Posterior cingulate gyrus (tissue), 11 donors: ENCODE data around the gene TCEAL8.
A peak's percentile ranks its signal among the peaks of the same experiment; 100 is the strongest.
"Not testable (repeated sequence)": the region's sequence is repeated elsewhere in the genome, so short reads cannot be mapped to it uniquely, and the experiment has no call there.

ENCODE experiments used
- DNase-seq, 10 donors: peaks; one replicate each; pipeline versions ENCODE4 v3.0.0 to v3.0.0-alpha.2; 2020 to 2021; ENCODE audit warnings: mixed read lengths in 3 of 10
- intact Hi-C: fragments of 100-400 bp; cut with DNase I; formaldehyde crosslinking; loops from one replicate; pipeline ENCODE4 v1.15.1; 2023

TCEAL8 gene, protein sequence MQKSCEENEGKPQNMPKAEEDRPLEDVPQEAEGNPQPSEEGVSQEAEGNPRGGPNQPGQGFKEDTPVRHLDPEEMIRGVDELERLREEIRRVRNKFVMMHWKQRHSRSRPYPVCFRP

DNA sequence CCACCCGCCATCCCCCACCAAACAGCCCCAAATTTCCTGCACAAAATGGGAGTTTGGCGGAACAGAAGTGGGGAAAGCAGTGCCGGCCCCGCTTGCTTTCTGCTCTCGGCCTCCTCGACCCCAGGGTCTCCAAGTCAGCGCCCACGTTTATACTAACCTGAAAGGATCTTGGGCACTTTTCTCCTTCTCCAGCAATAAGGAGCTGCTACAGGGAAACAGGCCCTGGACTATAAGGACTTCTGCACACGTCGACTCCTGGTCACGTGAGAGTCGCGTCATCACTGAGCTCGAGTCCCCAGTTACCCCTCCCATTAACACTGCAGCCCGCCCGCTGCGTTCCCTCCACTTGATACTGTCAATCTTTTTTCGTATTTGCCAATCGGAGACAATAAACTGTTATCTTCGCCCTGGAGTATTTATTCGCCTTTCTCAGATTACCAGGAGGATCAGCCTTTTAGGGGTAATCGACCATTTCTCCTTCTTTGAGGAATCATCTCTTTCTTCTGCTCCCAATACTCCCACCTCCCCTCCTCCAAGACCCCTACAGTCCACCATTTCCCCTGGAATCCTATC lies at the start of gene TCEAL8:
Gene TCEAL8, minus strand, starts transcription at position 235 of the 573 bp plus-strand sequence. CDS start 1,176 bp downstream, outside the sequence.
- peak; percentile 69 to 97 (median 84) for DNase-seq
- intact Hi-C loops = loop anchor here (5.0 kb wide), 1 partner anchor 43 kb away; no protein-coding TSS in a partner anchor

- no peak for DNase-seq
- intact Hi-C loops = no loop called here
These were observed 49.8 kb upstream of the TCEAL8 start for GRCh38 chrX:103304705-103305104.

- no peak for DNase-seq
- intact Hi-C loops = no loop called here
These were observed 38.2 kb upstream of the TCEAL8 start for GRCh38 chrX:103293118-103293517.

DNA sequence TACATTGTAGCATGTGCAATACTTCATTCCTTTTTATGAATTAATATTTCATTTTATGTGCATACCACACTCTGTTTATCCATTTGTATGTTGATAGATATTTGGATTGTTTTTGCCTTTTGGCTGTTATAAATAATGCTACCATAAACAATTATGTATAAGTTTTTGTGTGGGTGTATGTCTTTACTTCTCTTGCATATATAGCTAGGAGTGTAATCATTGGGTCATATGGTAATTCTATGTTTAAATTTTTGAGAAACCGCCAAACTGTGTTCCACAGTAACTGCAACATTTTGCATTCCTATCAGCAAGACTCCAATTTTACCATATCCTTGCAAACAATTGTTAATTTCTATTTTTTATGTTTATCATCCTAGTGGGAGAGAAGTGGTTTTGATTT lies 24.7 kb upstream of the TCEAL8 start:
- intact Hi-C loops = no loop called here
- no peak for DNase-seq

GRCh38 chrX:103276581-103277002 lies 21.6 kb upstream of the TCEAL8 start, which contains the start of gene TCEAL5:
Gene TCEAL5, minus strand, starts transcription at chrX:103276750. Its CDS starts 2,187 bp downstream, at chrX:103274563.
- DNase-seq = peak; percentile 30 to 94 (median 56)
- intact Hi-C loops = no loop called here

DNA sequence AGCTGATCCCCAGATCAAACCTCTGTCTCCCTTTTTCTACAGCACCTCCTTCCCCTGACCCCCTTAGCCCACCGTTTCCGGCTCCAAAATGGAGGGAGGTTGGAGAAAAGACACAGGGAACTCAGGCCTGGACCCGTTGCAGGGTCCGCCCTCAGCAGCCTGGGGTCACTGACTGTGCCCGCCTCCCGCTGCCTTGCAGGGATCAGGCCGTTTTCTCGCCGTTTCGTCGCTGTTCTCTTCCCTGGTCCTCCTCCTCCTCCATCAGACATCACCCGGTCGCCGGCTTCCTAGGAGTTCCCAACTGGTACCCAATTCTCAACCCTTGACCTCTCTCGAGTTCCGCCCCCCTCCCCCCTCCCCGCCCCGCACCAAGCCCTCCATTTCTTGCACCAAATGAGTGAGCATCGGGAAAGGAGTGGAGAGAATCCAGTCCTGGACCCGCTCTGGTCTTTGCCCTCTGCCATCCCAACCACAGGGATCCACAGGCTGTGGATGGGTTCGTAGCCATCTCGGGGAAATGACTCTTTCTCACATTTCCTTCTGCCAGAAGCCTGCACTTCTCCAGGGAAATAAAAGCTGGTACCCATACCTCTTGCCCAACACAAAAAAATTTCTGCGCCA lies 21.1 kb upstream of the TCEAL8 start:
- intact Hi-C loops = no loop called here
- DNase-seq = peak in 4 of 10 donors; percentile 16 to 82 (median 75)

- intact Hi-C loops = no loop called here
These were observed 19.3 kb upstream of the TCEAL8 start for GRCh38 chrX:103274284-103274683.

DNA sequence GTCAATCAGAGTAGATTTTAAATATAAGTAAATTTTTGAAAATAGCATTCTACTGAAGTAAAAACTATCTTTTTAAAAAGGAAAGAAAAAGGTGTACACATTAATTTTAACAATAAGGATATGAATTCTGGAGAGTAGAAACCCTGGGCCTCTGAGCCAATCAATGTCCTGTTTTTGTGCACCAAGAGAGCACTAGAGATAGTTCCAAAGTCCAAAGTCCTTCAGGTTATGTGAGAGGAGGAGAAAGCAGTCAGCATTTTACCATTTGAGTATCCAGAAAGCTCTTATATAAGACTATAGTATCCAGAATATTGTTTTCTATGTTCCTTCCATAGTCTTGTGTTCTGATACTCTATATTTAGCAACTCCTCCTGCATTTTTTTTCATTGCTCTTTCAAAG lies 3.3 kb upstream of the TCEAL8 start:
- DNase-seq = no peak
- intact Hi-C loops = no loop called here

More at GRCh38 chrX:103274284-103274683, 19.3 kb upstream of the TCEAL8 start:
- no peak for DNase-seq

DNA sequence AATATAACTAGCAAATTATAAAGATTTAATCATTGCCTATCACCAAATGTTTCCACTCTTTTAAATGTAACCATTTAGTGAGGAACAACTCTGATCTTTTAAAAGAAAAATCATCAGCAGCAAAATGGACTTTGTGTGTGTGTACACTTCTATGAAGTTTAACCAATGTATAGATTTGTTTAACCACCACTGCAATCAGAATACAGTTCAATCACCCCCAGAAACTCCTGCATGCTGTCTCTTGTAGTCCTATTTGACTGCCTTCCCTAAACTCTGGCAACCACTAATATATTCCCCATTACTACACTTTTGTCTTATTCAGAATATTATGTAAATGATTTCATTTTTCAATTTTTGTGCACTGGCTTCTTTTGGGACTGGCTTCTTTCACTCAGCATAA lies 1.7 kb upstream of the TCEAL8 start:
- intact Hi-C loops = no loop called here
- DNase-seq = no peak

DNA sequence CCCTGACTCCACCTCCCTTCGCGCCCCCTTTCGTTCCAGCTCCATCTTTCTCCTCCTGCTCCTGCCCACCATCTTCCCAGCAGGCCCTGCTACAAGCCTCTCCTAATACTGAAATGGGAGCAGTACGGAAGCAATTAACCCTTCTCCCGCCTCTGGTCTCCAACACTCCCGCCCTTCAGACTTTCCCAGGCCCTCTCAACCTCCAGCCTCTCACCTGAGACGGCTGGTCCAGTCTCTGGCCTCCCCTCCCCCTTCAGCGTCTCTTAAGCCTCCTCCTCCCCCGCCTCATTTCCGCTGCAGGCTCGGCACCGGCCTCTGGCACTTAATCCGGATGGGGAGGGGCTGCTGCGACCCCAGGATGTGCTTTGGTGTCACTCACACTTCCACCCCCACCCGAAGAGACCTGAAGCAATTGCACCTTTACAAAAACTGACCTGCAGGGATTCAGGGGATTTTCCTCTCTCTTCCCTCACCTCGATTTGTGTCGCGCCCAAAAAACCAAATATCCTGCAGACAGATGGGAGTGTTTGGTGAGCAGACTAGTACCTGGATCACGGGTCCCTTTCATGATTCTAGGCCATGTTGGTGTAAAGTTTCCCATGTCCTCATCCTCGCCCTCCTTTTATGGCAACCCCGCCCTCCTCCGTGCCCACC lies 657 bp downstream of the TCEAL8 start:
- DNase-seq = peak in 8 of 10 donors; percentile 17 to 89 (median 40)
- intact Hi-C loops = loop anchor here (5.0 kb wide), 1 partner anchor 42 kb away; no protein-coding TSS in a partner anchor

GRCh38 chrX:103253608-103254007 lies 1.3 kb downstream of the TCEAL8 start:
- intact Hi-C loops = loop anchor here (5.0 kb wide), 1 partner anchor 41 kb away; no protein-coding TSS in a partner anchor
- DNase-seq = peak in 1 of 10 donors; percentile 32

- intact Hi-C loops = loop anchor here (5.0 kb wide), 1 partner anchor 39 kb away; no protein-coding TSS in a partner anchor
- DNase-seq = no peak
These were observed 4.0 kb downstream of the TCEAL8 start for GRCh38 chrX:103250977-103251376.

GRCh38 chrX:103249805-103250204 lies 5.2 kb downstream of the TCEAL8 start:
- DNase-seq = no peak
- intact Hi-C loops = loop anchor here (5.0 kb wide), 1 partner anchor 38 kb away; no protein-coding TSS in a partner anchor

DNA sequence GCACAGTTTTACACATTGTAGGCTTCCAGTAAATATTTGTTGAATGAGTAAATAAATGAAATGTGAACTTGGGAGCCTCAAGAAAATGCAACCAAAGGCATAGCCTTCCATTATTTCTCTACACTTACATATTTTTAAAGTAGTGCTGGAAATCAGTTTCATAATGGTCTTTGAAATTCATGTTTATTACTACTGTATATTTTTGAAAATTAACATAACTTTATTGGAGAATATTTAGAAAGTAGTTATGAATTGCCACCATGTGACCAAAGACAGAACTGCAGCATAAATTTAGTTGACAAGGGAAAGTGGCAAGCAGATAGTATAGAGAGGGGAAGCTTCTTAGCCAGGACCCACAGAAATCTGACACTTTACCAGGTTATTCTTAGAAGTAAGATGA lies 6.4 kb downstream of the TCEAL8 start:
- DNase-seq = no peak
- intact Hi-C loops = no loop called here

DNA sequence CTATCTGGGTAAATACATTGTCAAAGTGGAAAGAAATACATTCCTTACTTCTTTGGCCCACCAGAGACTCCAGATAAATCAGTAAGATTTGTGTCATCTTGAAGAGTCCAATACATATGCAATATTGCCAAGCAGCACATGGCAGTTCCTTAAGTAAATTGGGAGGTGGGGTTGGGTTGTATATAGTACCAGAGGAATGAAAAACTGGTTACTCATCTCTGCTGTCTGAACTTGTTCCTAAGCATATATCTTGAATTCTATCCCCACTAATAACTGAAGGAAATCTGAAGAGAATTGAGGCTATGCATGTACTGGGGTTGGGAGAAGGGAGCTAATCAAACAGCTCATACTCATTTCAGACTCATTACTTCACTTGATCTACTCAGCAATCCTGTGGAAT lies 14.8 kb downstream of the TCEAL8 start:
- intact Hi-C loops = no loop called here
- no peak for DNase-seq

- DNase-seq = no peak
- intact Hi-C loops = no loop called here
These were observed 18.7 kb downstream of the TCEAL8 start for GRCh38 chrX:103236296-103236695.

- DNase-seq, intact Hi-C loops: not testable (repeated sequence)
These were observed 19.3 kb downstream of the TCEAL8 start for GRCh38 chrX:103235608-103236007.

DNA sequence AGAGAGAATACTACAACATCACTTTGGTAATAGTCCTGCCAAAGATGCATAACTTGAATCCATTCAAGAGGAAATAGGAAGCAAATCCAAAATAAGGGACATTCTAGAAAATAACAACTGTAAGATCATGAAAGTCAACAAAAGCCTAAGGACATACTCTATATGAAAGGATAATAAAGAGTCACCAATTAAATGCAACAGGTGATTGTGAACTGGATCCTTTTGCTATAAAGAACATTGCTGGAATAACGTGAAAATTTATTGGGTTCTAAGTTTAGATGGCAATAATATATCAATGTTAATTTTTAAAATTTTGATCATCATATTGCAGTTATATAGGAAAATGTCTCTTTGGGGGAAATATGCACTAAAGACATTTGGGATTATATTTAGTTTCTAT lies 20.1 kb downstream of the TCEAL8 start:
- DNase-seq = no peak
- intact Hi-C loops = no loop called here

GRCh38 chrX:103233263-103233662 lies 21.7 kb downstream of the TCEAL8 start:
- intact Hi-C loops = no loop called here
- DNase-seq = no peak

- DNase-seq, intact Hi-C loops: not testable (repeated sequence)
These were observed 29.0 kb downstream of the TCEAL8 start for GRCh38 chrX:103225918-103226317.
